NCI-H2029 treated with DMSO at 0.1 percent for 48 hours (cell line): ENCODE measurements around the gene SEMA4D.
"Not testable (repeated sequence)": the region's sequence is repeated elsewhere in the genome, so short reads cannot be mapped to it uniquely, and the experiment has no call there.

Source experiments
- DNase-seq: peaks from one replicate; lab custom pipeline; 2025; lab: John Stamatoyannopoulos, UW

Gene SEMA4D

GRCh38 chr9:89482056-89482851 is 15.7 kb downstream of the SEMA4D start:
- no peak for DNase-seq

GRCh38 chr9:89481538-89481915 is 16.4 kb downstream of the SEMA4D start:
- DNase-seq = no peak

GRCh38 chr9:89480825-89481537 is 16.9 kb downstream of the SEMA4D start:
- DNase-seq = no peak

GRCh38 chr9:89480372-89480771 is 17.5 kb downstream of the SEMA4D start:
- DNase-seq = not testable (repeated sequence)

- not testable (repeated sequence) for DNase-seq
Measured at GRCh38 chr9:89479669-89480011, 18.3 kb downstream of the SEMA4D start.

- no peak for DNase-seq
Measured at GRCh38 chr9:89478821-89479668, 18.9 kb downstream of the SEMA4D start.

GRCh38 chr9:89477811-89478630 is 19.9 kb downstream of the SEMA4D start:
- DNase-seq = no peak

GRCh38 chr9:89477384-89477783 is 20.5 kb downstream of the SEMA4D start:
- DNase-seq = no peak

GRCh38 chr9:89476546-89476945 is 21.4 kb downstream of the SEMA4D start:
- no peak for DNase-seq

GRCh38 chr9:89475891-89476440 is 21.9 kb downstream of the SEMA4D start:
- no peak for DNase-seq

- no peak for DNase-seq
Measured at GRCh38 chr9:89474939-89475338, 23.0 kb downstream of the SEMA4D start.

- DNase-seq = no peak
Measured at GRCh38 chr9:89473762-89474469, 24.0 kb downstream of the SEMA4D start.

- DNase-seq = not testable (repeated sequence)
Measured at GRCh38 chr9:89471796-89472320, 26.1 kb downstream of the SEMA4D start.

- DNase-seq = no peak
Measured at GRCh38 chr9:89471390-89471789, 26.5 kb downstream of the SEMA4D start.

- no peak for DNase-seq
Measured at GRCh38 chr9:89470224-89470839, 27.6 kb downstream of the SEMA4D start.

GRCh38 chr9:89469003-89469402 is 28.9 kb downstream of the SEMA4D start:
- DNase-seq = no peak

GRCh38 chr9:89468281-89468960 is 29.5 kb downstream of the SEMA4D start:
- DNase-seq = no peak

GRCh38 chr9:89467278-89467625 is 30.7 kb downstream of the SEMA4D start:
- no peak for DNase-seq

GRCh38 chr9:89466451-89467277 is 31.2 kb downstream of the SEMA4D start:
- DNase-seq = no peak
